ENCODE results near the gene FRMD8.
A peak's percentile ranks its signal among the peaks of the same experiment; 100 is the strongest.

The FRMD8 gene

GRCh38 chr11:65419460-65419771 is 33.0 kb downstream of the FRMD8 start:
- H2AFZ ChIP-seq (ENCODE audit: low read length) = no peak overlapping the region
- no peaks in the 10 kb centered on the region for H3K9me3 ChIP-seq (ENCODE audit: low read length)
- no peaks in the 10 kb centered on the region for H3K9me2 ChIP-seq (ENCODE audit: low read depth, low read length)
- H3K79me2 ChIP-seq (ENCODE audit: insufficient read depth, low read length) = peaks cover 23% of the 10 kb centered on the region
- H3K4me3 ChIP-seq (ENCODE audit: low read depth, low read length, poor library complexity, severe bottlenecking) = peak overlapping the region; percentile 63
- 0 out of 2 replicates have a peak, but pooled peaks cover 5% of the 10 kb centered on the region for H3F3A ChIP-seq (ENCODE audit: insufficient read depth, low read length)
- H3K4me1 ChIP-seq (ENCODE audit: insufficient read depth, low read length, severe bottlenecking) = peaks cover 80% of the 10 kb centered on the region
- no peaks in the 10 kb centered on the region for H3K27me3 ChIP-seq (ENCODE audit: insufficient read depth, low read length)
- H3K27ac ChIP-seq (ENCODE audit: low read depth, low read length, poor library complexity, severe bottlenecking) = peak overlapping the region; percentile 99
- H4K20me1 ChIP-seq (ENCODE audit: insufficient read depth, low read length) = no peaks in the 10 kb centered on the region
- TF ChIP-seq EZH2 (IDR thresholded peaks at IDR 0.05; ENCODE audit: borderline replicate concordance, low read length) = no peak
- TF ChIP-seq CTCF (IDR thresholded peaks at IDR 0.05; ENCODE audit: low read length) = no peak
- peak overlapping the region; percentile 97 for H3K4me2 ChIP-seq (ENCODE audit: low read length)
- peaks cover 18% of the 10 kb centered on the region for H3K36me3 ChIP-seq (ENCODE audit: insufficient read depth, low read length)
- H3K9ac ChIP-seq (ENCODE audit: low read length) = peak overlapping the region; percentile 99

- H3K4me2 ChIP-seq (ENCODE audit: low read length) = peak overlapping the region; percentile 97
- H3F3A ChIP-seq (ENCODE audit: insufficient read depth, low read length) = 0 out of 2 replicates have a peak, but pooled peaks cover 2% of the 10 kb centered on the region
- no peaks in the 10 kb centered on the region for H3K27me3 ChIP-seq (ENCODE audit: insufficient read depth, low read length)
- peaks cover 75% of the 10 kb centered on the region for H3K4me1 ChIP-seq (ENCODE audit: insufficient read depth, low read length, severe bottlenecking)
- TF ChIP-seq EZH2 (IDR thresholded peaks at IDR 0.05; ENCODE audit: borderline replicate concordance, low read length) = no peak
- no peak for TF ChIP-seq CTCF (IDR thresholded peaks at IDR 0.05; ENCODE audit: low read length)
- peaks cover 28% of the 10 kb centered on the region for H3K79me2 ChIP-seq (ENCODE audit: insufficient read depth, low read length)
- no peaks in the 10 kb centered on the region for H3K9me2 ChIP-seq (ENCODE audit: low read depth, low read length)
- peak overlapping the region; percentile 63 for H3K4me3 ChIP-seq (ENCODE audit: low read depth, low read length, poor library complexity, severe bottlenecking)
- H3K27ac ChIP-seq (ENCODE audit: low read depth, low read length, poor library complexity, severe bottlenecking) = peak overlapping the region; percentile 99
- peak overlapping the region; percentile 99 for H3K9ac ChIP-seq (ENCODE audit: low read length)
- H3K9me3 ChIP-seq (ENCODE audit: low read length) = no peaks in the 10 kb centered on the region
- no peaks in the 10 kb centered on the region for H4K20me1 ChIP-seq (ENCODE audit: insufficient read depth, low read length)
- peaks cover 23% of the 10 kb centered on the region for H3K36me3 ChIP-seq (ENCODE audit: insufficient read depth, low read length)
- H2AFZ ChIP-seq (ENCODE audit: low read length) = no peak overlapping the region
Measured at GRCh38 chr11:65419772-65420481, 33.5 kb downstream of the FRMD8 start.

GRCh38 chr11:65420506-65420905 is 34.1 kb downstream of the FRMD8 start:
- Histone ChIP-seq H3K79me2 (ENCODE audit: insufficient read depth, low read length) (peaks cover 34% of the 10 kb centered on the region), H3K9me2 (ENCODE audit: low read depth, low read length) (no peaks in the 10 kb centered on the region), H4K20me1 (ENCODE audit: insufficient read depth, low read length) (no peaks in the 10 kb centered on the region), H3K4me3 (ENCODE audit: low read depth, low read length, poor library complexity, severe bottlenecking) (peak overlapping the region; percentile 95), H3F3A (ENCODE audit: insufficient read depth, low read length) (no peaks in the 10 kb centered on the region), H3K9me3 (ENCODE audit: low read length) (no peaks in the 10 kb centered on the region), H3K4me2 (ENCODE audit: low read length) (peak overlapping the region; percentile 97), H3K27me3 (ENCODE audit: insufficient read depth, low read length) (no peaks in the 10 kb centered on the region), H2AFZ (ENCODE audit: low read length) (no peak overlapping the region), H3K36me3 (ENCODE audit: insufficient read depth, low read length) (peaks cover 29% of the 10 kb centered on the region), H3K9ac (ENCODE audit: low read length) (peak overlapping the region; percentile 99), H3K27ac (ENCODE audit: low read depth, low read length, poor library complexity, severe bottlenecking) (peak overlapping the region; percentile 99), H3K4me1 (ENCODE audit: insufficient read depth, low read length, severe bottlenecking) (peaks cover 70% of the 10 kb centered on the region)
- TF ChIP-seq CTCF (IDR thresholded peaks at IDR 0.05; ENCODE audit: low read length) = no peak
- TF ChIP-seq EZH2 (IDR thresholded peaks at IDR 0.05; ENCODE audit: borderline replicate concordance, low read length) = no peak

Data from OCI-LY1 (cell line).